K562 (cell line): Measurements from ENCODE around the gene G6PD. TPM values are rescaled to one million over a fixed set of nuclear protein-coding genes. Genes with fewer than 3 reads are reported as not detected.

Experiments
- ATAC-seq: fragments of 200-7000 bp; cut with Tn5 transposase; 3 replicates; pipeline ENCODE4 v1.9.1; 2020; ENCODE audit warnings: moderate library complexity
- BruUV-seq: library from RNA; stranded (reverse); fragments of 400-500 nt; replicated peaks from 2 replicates; lab custom pipeline; 2021; lab: Mats Ljungman, UMichigan
- CTCF ChIA-PET: fragments of 300-600 bp; formaldehyde crosslinking; extraction: SDS; loops from one replicate; lab custom pipeline; 2021; ENCODE audit warnings: low intra/inter-chr PET ratio; lab: Yijun Ruan, JAX
- POLR2A ChIA-PET: fragments of 300-600, 350-650 bp; sonication (Branson Sonifier 250); formaldehyde crosslinking; extraction: SDS; loops from one replicate; lab custom pipeline; 2021; ENCODE audit warnings: antibody characterized with exemption, inconsistent platforms; lab: Yijun Ruan, JAX
- DNase-seq, 4 experiments: peaks; one replicate each; pipeline versions ENCODE4 v3.0.0 to v3.0.0-alpha.2; 2011 to 2018; ENCODE audit warnings: low spot score in 3 of 4, mixed read lengths in 3 of 4; ENCODE audit errors: extremely low read depth in 1 of 4
- FAIRE-seq: peaks from 2 replicates; lab custom pipeline; 2011; peaks lifted over from hg19 to GRCh38; lab: Jason Lieb, UNC
- H2AFZ ChIP-seq: 2 replicates; pipeline ENCODE4 v1.6.0; 2011; ENCODE audit warnings: low read depth, low read length, control low read depth, inconsistent platforms
- H3K27ac ChIP-seq: fragments of 200-600 bp; 3 replicates; pipeline ENCODE4 v1.8.0; 2011; ENCODE audit warnings: low read depth, mild to moderate bottlenecking, control low read depth, inconsistent platforms, low read length, moderate library complexity, mixed read lengths; ENCODE audit errors: extremely low read depth
- H3K27me3 ChIP-seq, 2 experiments: fragments of 300-600 bp in 1 of 2; 2 replicates in 1 of 2; 3 replicates in 1 of 2; pipeline versions ENCODE4 v1.6.0 to v1.8.0; 2011; ENCODE audit warnings: inconsistent platforms in 2 of 2, low read length in 2 of 2, mild to moderate bottlenecking in 1 of 2, mixed read lengths in 1 of 2, moderate library complexity in 1 of 2; ENCODE audit not compliant: control insufficient read depth in 2 of 2, insufficient read depth in 2 of 2
- H3K36me3 ChIP-seq: fragments of 300-600 bp; 3 replicates; pipeline ENCODE4 v1.8.0; 2011; ENCODE audit warnings: mild to moderate bottlenecking, low read length, inconsistent platforms; ENCODE audit not compliant: control insufficient read depth, insufficient read depth
- H3K4me1 ChIP-seq, 2 experiments: fragments of 200-600 bp in 1 of 2; replicated peaks in 1 of 2; 2 replicates in 1 of 2; 3 replicates in 1 of 2; pipeline versions ENCODE4 v1.5.1 to v1.8.0; 2011; ENCODE audit warnings: inconsistent platforms in 2 of 2, low read length in 2 of 2, mild to moderate bottlenecking in 1 of 2, mixed read lengths in 1 of 2, moderate library complexity in 1 of 2; ENCODE audit not compliant: control insufficient read depth in 2 of 2, insufficient read depth in 2 of 2
- H3K4me2 ChIP-seq: 2 replicates; pipeline ENCODE4 v1.6.1; 2011; ENCODE audit warnings: low read length, control low read depth, inconsistent platforms, mixed read lengths; ENCODE audit not compliant: insufficient read depth
- H3K4me3 ChIP-seq: fragments of 200-600 bp; sonication (generic), shearing (Covaris generic); 2 replicates; pipeline ENCODE4 v1.5.1; 2016; ENCODE audit warnings: control low read depth, inconsistent platforms
- H3K79me2 ChIP-seq: fragments of 200-600 bp; 3 replicates; pipeline ENCODE4 v1.8.0; 2011; ENCODE audit warnings: low read length, inconsistent platforms; ENCODE audit not compliant: control insufficient read depth, insufficient read depth
- H3K9ac ChIP-seq, 2 experiments: 2 replicates each; pipeline versions ENCODE4 v1.6.0 to v1.6.1; 2011; ENCODE audit warnings: low read depth in 2 of 2, low read length in 2 of 2, control low read depth in 1 of 2, inconsistent platforms in 1 of 2, mild to moderate bottlenecking in 1 of 2, mixed read lengths in 1 of 2; ENCODE audit not compliant: insufficient read depth in 1 of 2
- H3K9me1 ChIP-seq: one replicate; pipeline ENCODE4 v1.6.0; 2011; ENCODE audit warnings: inconsistent platforms, mild to moderate bottlenecking, low read length, moderate library complexity; ENCODE audit not compliant: control insufficient read depth, insufficient read depth
- H3K9me3 ChIP-seq: replicated peaks from 2 replicates; pipeline ENCODE4 v1.5.1; 2011; ENCODE audit warnings: low read depth, low read length, inconsistent platforms; ENCODE audit not compliant: control insufficient read depth, insufficient read depth
- H4K20me1 ChIP-seq: replicated peaks from 2 replicates; pipeline ENCODE4 v1.6.1; 2011; ENCODE audit warnings: low read length, inconsistent platforms, mixed read lengths; ENCODE audit not compliant: control insufficient read depth, insufficient read depth
- CHD1 ChIP-seq: fragments of 200-600 bp; sonication (generic); IDR thresholded peaks from one replicate; pipeline ENCODE4 v1.6.1; 2012; ENCODE audit warnings: mild to moderate bottlenecking, moderate library complexity, low read length, inconsistent platforms
- HDAC6 ChIP-seq: IDR thresholded peaks from 2 replicates; pipeline ENCODE4 v1.6.1; 2012; ENCODE audit warnings: low read depth, mild to moderate bottlenecking, control low read depth, inconsistent platforms, low read length, moderate library complexity
- NCOR1 ChIP-seq: fragments of 450-650 bp; IDR thresholded peaks from 2 replicates; pipeline ENCODE4 v1.6.1; 2016; ENCODE audit warnings: mild to moderate bottlenecking, moderate library complexity
- NR4A1 ChIP-seq, 2 experiments: fragments of 250-450 bp in 1 of 2; fragments of 450-650 bp in 1 of 2; sonication (Bioruptor Pico) in 1 of 2; IDR thresholded peaks; 2 replicates each; pipeline versions ENCODE4 v1.4.0 to v1.6.1; 2016 to 2020; ENCODE audit warnings: mild to moderate bottlenecking in 2 of 2, missing compliant biosample characterization in 1 of 2, missing genetic modification characterization in 1 of 2, moderate library complexity in 1 of 2
- RB1 ChIP-seq: fragments of 450-650 bp; IDR thresholded peaks from 2 replicates; pipeline ENCODE4 v1.6.1; 2017; ENCODE audit warnings: low read depth, mild to moderate bottlenecking
- SMAD1 ChIP-seq: fragments of 150-350 bp; IDR thresholded peaks from 2 replicates; pipeline ENCODE4 v1.6.1; 2014; ENCODE audit warnings: low read length, low read depth; ENCODE audit not compliant: partially characterized antibody
- SRSF9 ChIP-seq: fragments of 200-400 bp; formaldehyde crosslinking; IDR thresholded peaks from 2 replicates; pipeline ENCODE4 v1.6.1; 2017; ENCODE audit warnings: low read depth, low read length, borderline replicate concordance
- THAP12 ChIP-seq: fragments of 250-450 bp; sonication (Bioruptor Pico); IDR thresholded peaks from 2 replicates; pipeline ENCODE4 v1.9.0; 2021; ENCODE audit warnings: mild to moderate bottlenecking, inconsistent platforms
- ZBTB34 ChIP-seq: fragments of 250-450 bp; sonication (Bioruptor Pico); IDR thresholded peaks from 2 replicates; pipeline ENCODE4 v1.8.0; 2021; ENCODE audit warnings: mild to moderate bottlenecking, moderate library complexity
- ZNF143 ChIP-seq: sonication (generic); formaldehyde crosslinking; IDR thresholded peaks from 2 replicates; pipeline ENCODE4 v1.9.0; 2022; ENCODE audit warnings: mild to moderate bottlenecking, missing genetic modification reagents
- ZNF518B ChIP-seq: fragments of 250-450 bp; sonication (Bioruptor Pico); IDR thresholded peaks from 2 replicates; pipeline ENCODE4 v1.5.0; 2021; ENCODE audit warnings: mild to moderate bottlenecking, moderate library complexity
- ZSCAN32 ChIP-seq: fragments of 450-650 bp; formaldehyde crosslinking; IDR thresholded peaks from 2 replicates; pipeline ENCODE4 v1.4.0; 2020; ENCODE audit warnings: mild to moderate bottlenecking, moderate library complexity
- WGBS: fragments of 100-300 bp; shearing (Covaris generic); methylation state at CpG from one replicate; pipeline ENCODE4 v1.1.6; 2016; ENCODE audit warnings: low coverage, mixed read lengths; ENCODE audit not compliant: insufficient coverage; ENCODE audit errors: missing lambda C conversion rate; 5-methylcytosine and 5-hydroxymethylcytosine counted together
- in situ Hi-C: fragments of 300-500 bp; cut with MboI; formaldehyde crosslinking; loops from 4 replicates; pipeline ENCODE4 v1.15.0; 2018; ENCODE audit warnings: inconsistent platforms, mixed read lengths
- intact Hi-C: fragments of 100-400 bp; cut with micrococcal nuclease; formaldehyde crosslinking; loops from 2 replicates; pipeline ENCODE4 v1.14.2; 2022
- polyA plus RNA-seq, 8 experiments: library from polyadenylated mRNA; depleted of rRNA in 4 of 8; stranded (reverse) in 5 of 8; unstranded in 3 of 8; fragments of >200 nt; fragmentation: Nextera tagmentation in 2 of 8; fragmentation: Illumina TruSeq in 1 of 8; extraction: Ambion mirVana in 2 of 8; extraction: Trizol in 1 of 8; gene quantifications; 2 replicates each; pipeline versions ENCODE4 v1.2.1 to v1.2.3, GENCODE V29; 2011 to 2014; ENCODE audit warnings: inconsistent platforms in 1 of 8, missing spikeins in 1 of 8
- total RNA-seq, 7 experiments: library from RNA; depleted of rRNA in 6 of 7; stranded (reverse); fragments of >200 nt in 6 of 7; fragmentation: Illumina TruSeq in 2 of 7; extraction: Trizol in 2 of 7; gene quantifications; 2 replicates each; pipeline versions ENCODE4 v1.2.1 to v1.2.3, GENCODE V29; 2011 to 2021; ENCODE audit warnings: low replicate concordance in 1 of 7

The G6PD gene
- total and polyA plus RNA-seq, 9 of the 15 experiments (the other 6 are each of a cell fraction or from before 2014, with no cell fraction given) = 2.9 to 222 (median 66.4) TPM

- Histone ChIP-seq H3K4me1 (peaks cover 36 to 73% of the 10 kb centered on the region in 2 experiments; a peak in 4 of 5 replicates), H3K9me3 (no peaks in the 10 kb centered on the region), H3K9me1 (no peaks in the 10 kb centered on the region), H3K4me3 (peak within 1 kb of the TSS; percentile 72), H4K20me1 (peaks cover 7% of the 10 kb centered on the region; the same call in 1 of the 2 replicates), H3K27ac (peak within 1 kb of the TSS; percentile 87), H3K27me3 (no peaks in the 10 kb centered on the region), H3K36me3 (peaks cover 26% of the 10 kb centered on the region), H3K9ac (peak within 1 kb of the TSS; percentile 85 to 98), H2AFZ (peak within 1 kb of the TSS; percentile 59), H3K79me2 (peaks cover 46% of the 10 kb centered on the region), H3K4me2 (peak within 1 kb of the TSS; percentile 93)
- BruUV-seq = no TSS peak
- in situ Hi-C loops (no loop called here), intact Hi-C loops (loop anchor here (5.0 to 10.0 kb wide), 2 partner anchors 37 to 116 kb away; partner anchors contain the start of genes EMD and FLNA)
- POLR2A ChIA-PET = interaction anchor here (0.6 to 2.7 kb wide), 13 partner anchors 9 to 119 kb away, joined by 3 to 8 read pairs (median 4); no protein-coding TSS in a partner anchor
- CTCF ChIA-PET = no interaction called here
- WGBS = 0% methylated on average over 22 of the region's 71 CpGs
- DNase-seq (peak; percentile 87 to 96 (median 90)), ATAC-seq (peak; percentile 85), FAIRE-seq (peak; percentile 92)
- TF ChIP-seq NR4A1 (CRISPR knock-in tag; IDR thresholded peaks at IDR 0.05) (no peak), NR4A1 (tag; IDR thresholded peaks at IDR 0.05) (no peak), CHD1 (no peak), ZNF518B (CRISPR knock-in tag) (no peak), ZSCAN32 (no peak), ZBTB34 (CRISPR knock-in tag) (no peak), THAP12 (CRISPR knock-in tag) (peak; percentile 80), RB1 (peak; percentile 45; the same call in 1 of the 2 replicates), SRSF9 (no peak), ZNF143 (CRISPR knock-in tag) (no peak), HDAC6 (no peak), SMAD1 (no peak), NCOR1 (no peak)
These were observed 56.1 kb downstream of the G6PD start, which contains the start of gene SLC10A3 for GRCh38 chrX:154490414-154491083. TSS of gene SLC10A3 (minus strand) at chrX:154490629. CDS start at chrX:154488940, 1,689 bp downstream.
